GM04503 (cell line): Measurements from ENCODE around the gene INAFM2.

Experiments used
- DNase-seq: peaks from one replicate; pipeline ENCODE4 v3.0.0-alpha.2; 2012; ENCODE audit warnings: low read depth

Gene INAFM2

DNA sequence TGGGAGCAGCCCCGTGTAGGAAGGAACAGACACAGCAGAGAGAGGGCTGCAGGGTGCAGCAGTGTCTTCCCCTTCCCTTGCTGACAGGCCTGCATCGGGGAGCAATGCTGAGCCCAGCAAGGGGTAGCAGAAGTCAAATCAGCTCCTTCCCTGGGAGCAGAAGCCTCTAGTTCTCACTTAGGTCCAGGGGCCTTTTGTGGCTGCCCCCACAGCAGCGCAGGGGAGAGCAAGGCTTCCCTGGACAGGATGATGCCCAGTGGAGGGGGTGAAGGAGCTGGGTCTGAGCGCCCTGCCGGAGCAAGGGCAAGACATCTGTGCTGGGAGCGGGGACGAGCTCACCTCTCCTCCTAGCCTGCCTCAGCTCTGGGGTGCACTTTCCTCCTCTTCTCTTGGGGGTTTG lies 16.6 kb upstream of the INAFM2 start:
- DNase-seq: no peak

GRCh38 chr15:40307421-40308211 lies 15.9 kb upstream of the INAFM2 start, which contains the start of gene PLCB2:
Gene PLCB2 (minus strand): TSS chr15:40307935. CDS start chr15:40307672, 263 bp downstream.
- DNase-seq: no peak

DNA sequence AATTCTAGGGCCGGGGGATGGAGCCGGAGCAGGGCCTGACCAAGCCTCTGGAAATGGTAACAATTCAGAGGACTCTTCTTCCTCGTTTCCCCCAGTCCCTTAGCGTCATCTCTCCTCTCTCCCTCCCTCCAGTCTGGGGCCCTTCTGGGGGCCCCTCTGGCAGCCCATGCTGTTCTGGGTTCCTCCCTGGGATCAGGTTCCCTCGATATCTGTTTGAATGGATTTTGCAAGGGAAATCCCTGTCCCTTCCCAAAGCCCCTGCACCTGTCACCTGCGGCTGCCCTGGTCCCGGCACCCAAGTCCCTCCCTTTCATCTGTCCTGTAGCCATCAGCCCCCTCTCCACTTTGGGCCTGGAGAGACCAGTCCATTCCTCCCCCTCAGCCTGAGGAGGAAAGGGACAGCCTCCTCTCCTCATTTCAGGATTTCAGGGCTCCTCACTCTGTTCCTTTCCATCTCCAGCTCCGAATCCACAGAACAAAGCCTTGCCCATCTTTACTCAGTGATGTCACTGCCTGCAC lies 14.1 kb upstream of the INAFM2 start:
- DNase-seq: no peak

DNA sequence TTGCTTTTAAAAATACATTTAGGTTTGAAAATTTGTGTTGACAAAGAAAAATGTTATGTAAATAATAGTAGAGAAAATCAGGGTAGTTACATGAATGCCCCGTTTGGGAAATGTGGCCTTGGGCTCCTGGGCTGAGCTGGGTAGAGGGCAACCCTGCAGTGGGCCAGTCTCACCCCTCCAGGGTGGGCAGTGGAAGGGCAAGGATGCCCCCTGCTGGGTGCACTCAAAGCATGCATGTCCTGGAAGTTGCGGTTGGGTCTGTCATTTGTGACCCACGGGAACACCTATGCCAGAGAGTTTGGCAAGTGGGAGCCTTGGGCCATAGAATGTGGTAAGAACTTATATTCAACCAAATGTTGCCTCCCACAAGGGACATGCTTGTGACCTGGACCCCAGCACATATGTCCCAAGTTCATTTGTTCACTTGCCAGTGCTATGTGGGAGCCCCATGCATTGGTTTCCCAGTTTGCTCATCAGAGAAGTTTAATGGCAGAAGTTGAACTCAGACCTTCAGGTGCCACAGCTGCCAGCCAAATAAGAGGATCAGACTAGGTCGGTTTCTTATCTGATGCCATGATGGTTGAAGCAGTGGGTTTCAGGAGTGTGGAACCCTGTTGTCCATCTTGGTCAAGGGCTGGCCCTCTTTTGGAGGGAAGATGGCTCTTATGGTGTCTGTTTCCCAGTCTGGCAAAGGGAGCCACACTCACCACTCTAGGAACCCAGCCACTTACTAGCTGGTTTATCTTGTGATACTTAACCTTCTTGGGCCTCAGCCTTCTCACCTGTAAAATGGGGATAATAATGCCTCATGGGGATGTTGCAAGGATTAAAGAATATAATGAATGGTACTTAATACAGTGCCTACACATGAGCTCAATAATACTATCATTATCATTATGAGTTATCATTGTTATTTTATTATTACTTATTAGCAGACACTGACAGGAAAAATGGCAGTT lies 13.2 kb upstream of the INAFM2 start:
- no peak for DNase-seq

GRCh38 chr15:40310993-40311392 lies 12.5 kb upstream of the INAFM2 start:
- DNase-seq: no peak

GRCh38 chr15:40312370-40313158 lies 10.9 kb upstream of the INAFM2 start:
- DNase-seq: no peak

DNA sequence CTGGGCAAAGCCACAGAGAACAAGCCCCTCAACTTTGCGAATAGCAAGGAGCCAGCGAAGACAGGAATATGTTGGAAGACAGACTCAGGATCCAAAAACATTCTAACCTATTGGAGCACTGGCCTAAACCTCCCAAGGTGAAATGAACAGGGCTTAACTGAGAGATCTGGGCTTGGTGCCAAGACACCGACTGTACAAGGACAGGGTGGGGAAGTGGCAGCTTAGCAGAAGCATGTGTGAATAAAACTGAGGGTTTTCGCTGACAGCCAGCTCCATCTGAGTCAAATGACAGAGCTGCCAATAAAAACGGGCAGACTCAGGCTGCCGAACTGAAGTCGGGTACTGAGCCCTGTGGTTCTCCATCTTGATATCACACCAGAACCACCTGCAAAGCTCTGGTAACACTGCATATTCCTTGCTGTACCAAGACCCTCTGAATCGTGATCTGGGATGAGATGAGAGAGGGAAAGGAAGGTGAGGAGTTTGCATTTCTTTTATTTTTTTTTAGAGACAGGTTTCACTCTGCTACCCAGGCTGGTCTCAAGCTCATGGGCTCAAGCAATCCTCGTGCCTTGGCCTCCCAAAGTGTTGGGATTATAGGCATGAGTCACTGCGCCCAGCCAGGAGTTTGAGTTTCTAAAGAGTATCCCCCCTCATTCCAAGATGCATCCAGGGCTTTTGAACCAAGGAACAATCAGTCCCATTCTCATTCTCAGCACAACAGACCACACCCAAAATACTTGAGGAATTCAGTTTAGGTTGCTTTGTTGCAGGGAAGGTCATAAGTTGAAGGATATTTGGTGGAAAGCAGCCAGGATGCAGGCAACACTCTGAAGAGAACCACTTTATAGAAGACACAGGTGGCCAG lies 9.7 kb upstream of the INAFM2 start:
- DNase-seq: no peak

- peak; percentile 58 for DNase-seq
These were observed 8.7 kb upstream of the INAFM2 start for GRCh38 chr15:40314723-40315276.

DNA sequence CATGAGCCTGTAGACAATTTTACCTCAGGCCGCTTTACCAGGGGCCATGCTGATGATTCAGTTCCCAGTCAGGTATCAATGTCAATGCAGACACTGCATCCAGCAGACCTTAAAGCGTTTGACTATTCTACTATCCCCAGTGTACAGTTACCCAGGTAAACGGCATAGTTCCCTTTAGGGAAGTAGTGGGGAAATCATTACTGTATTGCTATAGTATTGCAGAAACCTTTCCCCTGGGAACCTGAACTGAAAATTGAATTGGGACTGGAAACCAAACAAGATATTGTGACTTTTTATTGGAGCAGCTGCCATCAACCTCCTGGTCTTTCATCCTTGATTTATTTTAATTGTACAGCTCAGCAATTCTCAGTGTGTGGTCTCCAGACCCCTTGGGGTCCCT lies 6.6 kb upstream of the INAFM2 start:
- no peak for DNase-seq

DNA sequence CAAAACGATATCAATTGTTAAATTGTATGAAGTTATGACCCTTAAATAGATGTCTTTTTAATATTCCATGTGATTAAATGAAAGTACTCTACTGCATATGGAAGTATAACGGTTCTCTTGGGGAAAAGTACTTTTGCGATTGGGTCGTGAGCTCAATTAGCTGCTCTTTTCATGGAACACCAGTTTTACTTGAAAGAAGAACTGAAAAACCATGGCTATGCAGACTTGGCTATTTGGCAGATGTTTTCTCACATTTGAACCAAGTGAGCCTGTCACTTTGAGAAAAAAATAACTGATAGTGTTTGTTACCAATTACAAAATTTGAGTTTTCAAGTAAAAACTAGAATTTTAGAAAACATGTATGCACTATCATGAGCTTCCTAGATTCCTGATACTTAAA lies 5.9 kb upstream of the INAFM2 start:
- DNase-seq: no peak

DNA sequence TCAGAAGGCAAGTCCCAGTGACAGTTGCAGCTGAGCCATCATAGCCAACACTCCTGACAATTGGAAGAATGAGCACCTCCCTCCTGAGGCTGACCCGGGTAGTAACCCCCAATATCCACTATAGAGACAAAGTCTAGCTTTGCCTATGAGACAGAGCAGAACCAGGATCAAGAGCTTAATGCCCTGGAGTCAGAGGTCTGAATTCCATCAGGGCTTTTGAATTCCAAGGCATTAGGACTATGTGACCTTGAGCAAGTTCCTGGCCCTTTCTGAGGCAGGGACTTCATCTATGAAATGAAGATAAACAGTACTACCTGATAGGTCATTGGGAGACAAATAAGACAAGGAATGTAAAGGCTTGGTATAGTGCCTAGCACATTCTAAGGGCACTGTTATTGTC lies 3.1 kb upstream of the INAFM2 start:
- no peak for DNase-seq

DNA sequence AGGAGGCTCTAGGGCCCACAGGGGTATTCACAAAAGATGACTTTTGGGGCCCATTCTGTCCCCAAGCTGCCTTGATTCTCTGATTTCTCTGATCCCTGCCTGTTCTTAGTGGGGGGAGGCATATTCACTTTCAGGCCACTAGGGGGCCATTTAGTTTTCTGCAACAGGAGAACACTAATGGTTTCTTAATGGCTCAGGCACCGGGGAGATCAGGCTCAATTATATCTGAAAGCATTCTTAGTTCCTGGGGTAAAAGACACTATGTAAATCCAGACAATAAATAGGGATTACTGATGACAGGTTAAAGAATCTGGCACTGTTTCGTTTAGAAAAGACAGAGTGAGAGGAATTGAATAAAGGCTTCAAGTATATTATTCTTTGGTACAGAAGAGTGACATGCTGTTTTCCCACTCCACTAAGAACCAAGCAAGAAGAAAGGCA lies 2.5 kb upstream of the INAFM2 start:
- no peak for DNase-seq

DNA sequence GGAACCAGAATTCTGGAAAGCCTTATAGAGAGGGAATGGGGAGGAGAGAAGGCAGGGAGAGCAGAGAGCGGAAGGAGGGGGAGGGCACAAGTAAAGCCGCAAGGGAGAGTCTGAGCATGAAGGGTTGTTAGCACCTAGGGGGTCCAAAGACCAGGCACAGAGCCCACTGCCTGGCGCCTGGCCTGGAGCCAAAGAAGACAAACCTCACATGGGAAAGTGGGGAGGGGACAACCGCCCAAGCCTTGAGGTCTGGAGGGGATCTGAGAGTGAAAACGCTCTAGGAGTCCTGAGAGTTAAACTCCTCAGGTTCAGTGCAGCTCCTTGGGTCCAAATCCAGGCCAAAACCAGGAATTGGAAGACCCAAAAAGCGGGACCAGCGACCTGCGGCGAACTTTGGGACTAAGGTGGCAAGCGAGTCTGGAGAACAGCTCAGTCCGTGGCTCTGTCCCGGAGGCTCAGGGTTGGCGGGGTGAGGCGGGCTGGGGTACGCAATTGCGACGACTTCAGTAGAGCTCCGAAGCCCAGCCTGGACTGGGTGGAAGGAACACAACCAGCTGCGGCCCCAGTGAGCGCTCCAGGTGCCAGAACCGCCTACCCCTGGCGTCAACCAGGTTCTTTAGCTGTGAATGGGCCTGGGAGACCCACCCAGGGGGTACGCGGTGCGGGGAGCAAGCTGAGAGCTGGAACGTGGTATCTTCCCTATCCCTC lies 807 bp upstream of the INAFM2 start:
- DNase-seq: no peak

GRCh38 chr15:40323953-40324937 lies 753 bp downstream of the INAFM2 start:
- no peak for DNase-seq

- no peak for DNase-seq
These were observed 1.7 kb downstream of the INAFM2 start for GRCh38 chr15:40325188-40325587.

DNA sequence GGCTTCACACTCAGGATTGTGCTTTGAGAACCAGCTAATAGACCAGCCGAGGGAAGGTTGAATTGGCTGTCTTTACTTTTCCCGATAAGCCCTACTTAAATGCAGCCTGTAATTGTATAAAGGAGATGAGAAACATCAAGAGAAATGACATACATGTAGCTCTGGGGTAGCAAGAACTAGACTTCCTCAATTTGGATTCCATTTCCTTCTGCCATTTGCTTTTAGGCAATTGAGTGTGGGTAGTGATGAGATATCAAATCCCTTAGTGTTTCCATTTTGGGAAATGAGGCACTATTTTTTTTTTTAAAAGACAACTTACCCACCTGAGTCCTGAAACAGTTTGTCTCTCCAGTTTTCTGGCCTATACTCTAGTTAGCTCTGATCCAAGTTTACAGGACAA lies 2.2 kb downstream of the INAFM2 start:
- no peak for DNase-seq

DNA sequence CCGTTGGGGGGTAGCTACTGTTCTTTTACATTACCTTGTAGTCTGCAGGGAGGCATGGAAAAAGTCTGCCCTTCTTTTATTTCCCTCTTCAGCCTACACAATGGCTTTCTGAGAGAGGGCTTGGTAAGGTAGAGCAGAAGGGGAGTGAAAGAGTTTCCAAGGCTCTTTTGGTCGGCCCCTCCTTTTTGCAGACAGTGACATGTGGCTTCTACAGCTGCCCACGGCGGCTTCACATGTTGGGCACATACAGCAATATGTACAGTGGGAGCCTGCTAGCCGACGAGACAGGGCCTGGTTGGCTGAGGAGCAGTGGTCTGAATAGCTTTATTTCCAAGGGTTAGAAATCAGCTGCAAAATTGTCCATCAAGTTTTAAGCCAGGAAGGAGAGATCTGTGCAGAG lies 4.0 kb downstream of the INAFM2 start:
- DNase-seq: no peak

GRCh38 chr15:40328176-40328575 lies 4.7 kb downstream of the INAFM2 start:
- DNase-seq: no peak

DNA sequence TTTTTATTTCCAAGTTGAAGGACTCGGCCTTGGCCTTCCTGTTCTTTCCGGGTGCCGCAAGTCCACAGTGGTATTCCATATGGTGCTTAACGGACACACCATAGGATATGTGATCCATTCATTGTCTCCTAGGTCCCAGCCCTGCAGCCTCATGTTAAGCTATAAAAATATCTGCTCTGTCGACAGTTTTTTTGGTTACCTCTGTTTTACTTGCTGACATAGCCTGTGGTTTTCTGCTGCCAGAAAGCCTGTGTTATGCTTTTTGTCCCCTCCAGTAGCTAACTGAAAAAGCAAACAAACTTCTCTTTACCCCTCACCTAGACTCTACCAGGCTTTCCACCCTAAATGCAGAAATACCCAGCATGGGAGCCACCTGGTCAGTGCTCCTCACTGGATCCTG lies 5.3 kb downstream of the INAFM2 start:
- DNase-seq: no peak
